Neural cell (in vitro differentiated cells): ENCODE data around the gene GAB2. TPM values are rescaled to one million over a fixed set of nuclear protein-coding genes. Genes with fewer than 3 reads are reported as not detected.

Source experiments
- H2AFZ ChIP-seq: fragments of 200-600, 300-800 bp; sonication (generic), shearing (Covaris generic); 2 replicates; pipeline ENCODE4 v1.6.0; 2014; ENCODE audit warnings: low read depth, mild to moderate bottlenecking, antibody characterized with exemption, low read length, moderate library complexity
- H3F3A ChIP-seq: fragments of 200-600 bp; shearing (Covaris generic); 2 replicates; pipeline ENCODE4 v1.6.1; 2016; ENCODE audit warnings: mild to moderate bottlenecking, moderate library complexity, mixed read lengths, antibody characterized with exemption, low read length; ENCODE audit not compliant: insufficient read depth, poor library complexity, severe bottlenecking
- H3K27ac ChIP-seq: fragments of 200-600, 300-800 bp; sonication (generic), shearing (Covaris generic); 2 replicates; pipeline ENCODE4 v1.5.1; 2014; ENCODE audit warnings: mild to moderate bottlenecking, low read length, moderate library complexity
- H3K27me3 ChIP-seq: fragments of 300-800, 200-600 bp; sonication (generic), shearing (Covaris generic); 2 replicates; pipeline ENCODE4 v1.6.0; 2014; ENCODE audit warnings: mild to moderate bottlenecking, low read depth, low read length, moderate library complexity; ENCODE audit not compliant: insufficient read depth
- H3K36me3 ChIP-seq: fragments of 300-800, 200-600 bp; sonication (generic), shearing (Covaris generic); 2 replicates; pipeline ENCODE4 v1.5.1; 2014; ENCODE audit warnings: mild to moderate bottlenecking, antibody characterized with exemption, low read length, moderate library complexity; ENCODE audit not compliant: insufficient read depth
- H3K4me2 ChIP-seq: fragments of 300-800, 200-600 bp; sonication (generic), shearing (Covaris generic); 2 replicates; pipeline ENCODE4 v1.6.0; 2014; ENCODE audit warnings: mild to moderate bottlenecking, low read length
- H3K4me3 ChIP-seq: fragments of 300-800, 200-600 bp; sonication (generic), shearing (Covaris generic); 2 replicates; pipeline ENCODE4 v1.5.1; 2014; ENCODE audit warnings: mild to moderate bottlenecking, low read length, moderate library complexity
- H3K79me2 ChIP-seq: fragments of 200-600 bp; shearing (Covaris generic); replicated peaks from 2 replicates; pipeline ENCODE4 v1.6.0; 2014; ENCODE audit warnings: mild to moderate bottlenecking, low read length, moderate library complexity; ENCODE audit not compliant: insufficient read depth
- H3K9ac ChIP-seq: fragments of 300-800, 200-600 bp; sonication (generic), shearing (Covaris generic); 2 replicates; pipeline ENCODE4 v1.6.1; 2016; ENCODE audit warnings: mild to moderate bottlenecking, low read length, mixed read lengths
- H3K9me2 ChIP-seq: fragments of 200-600 bp; shearing (Covaris generic); 2 replicates; pipeline ENCODE4 v1.6.1; 2016; ENCODE audit warnings: mild to moderate bottlenecking, low read length, mixed read lengths; ENCODE audit not compliant: insufficient read depth
- H3K9me3 ChIP-seq: fragments of 200-600, 300-800 bp; sonication (generic), shearing (Covaris generic); 2 replicates; pipeline ENCODE4 v1.6.1; 2016; ENCODE audit warnings: mild to moderate bottlenecking, mixed run types, low read length, moderate library complexity, mixed read lengths
- H4K20me1 ChIP-seq: fragments of 200-600 bp; shearing (Covaris generic); 2 replicates; pipeline ENCODE4 v1.6.1; 2016; ENCODE audit warnings: mild to moderate bottlenecking, mixed run types; ENCODE audit not compliant: insufficient read depth
- EP300 ChIP-seq: fragments of 450-650 bp; conservative IDR thresholded peaks from 2 replicates; pipeline ENCODE4 v1.6.1; 2014; ENCODE audit warnings: antibody characterized with exemption, mild to moderate bottlenecking, moderate library complexity; ENCODE audit not compliant: poor library complexity, severe bottlenecking
- EZH2 ChIP-seq: fragments of 200-600, 300-800 bp; shearing (Covaris generic), sonication (generic); IDR thresholded peaks from 2 replicates; pipeline ENCODE4 v1.6.1; 2014; ENCODE audit warnings: antibody characterized with exemption, low read length, borderline replicate concordance, mild to moderate bottlenecking; ENCODE audit not compliant: insufficient read depth, poor library complexity, severe bottlenecking
- MXI1 ChIP-seq: fragments of 450-650 bp; conservative IDR thresholded peaks from 2 replicates; pipeline ENCODE4 v1.6.1; 2014; ENCODE audit warnings: antibody characterized with exemption, mild to moderate bottlenecking; ENCODE audit not compliant: poor library complexity, severe bottlenecking
- POLR2AphosphoS5 ChIP-seq: IDR thresholded peaks from 2 replicates; pipeline ENCODE4 v1.6.1; 2012
- RAD21 ChIP-seq: fragments of 450-650 bp; conservative IDR thresholded peaks from 2 replicates; pipeline ENCODE4 v1.6.1; 2014; ENCODE audit warnings: antibody characterized with exemption, mild to moderate bottlenecking, moderate library complexity
- SMC3 ChIP-seq: fragments of 450-650 bp; conservative IDR thresholded peaks from 2 replicates; pipeline ENCODE4 v1.6.1; 2014; ENCODE audit warnings: antibody characterized with exemption, mild to moderate bottlenecking, moderate library complexity; ENCODE audit not compliant: poor library complexity
- TAF1 ChIP-seq: IDR thresholded peaks from 2 replicates; pipeline ENCODE4 v1.6.1; 2012; ENCODE audit warnings: low read depth
- polyA plus RNA-seq: library from polyadenylated mRNA; depleted of rRNA; stranded (reverse); fragments of >200 nt; gene quantifications from 2 replicates; pipeline ENCODE4 v1.2.3, GENCODE V29; 2014
- TF ChIP-seq, protein P1 (sequence below): fragments of 450-650 bp; IDR thresholded peaks from 2 replicates; pipeline ENCODE4 v1.5.1; 2014; ENCODE audit warnings: antibody characterized with exemption, mild to moderate bottlenecking, moderate library complexity; ENCODE audit not compliant: poor library complexity, severe bottlenecking
- TF ChIP-seq, protein P2 (sequence below): IDR thresholded peaks from 2 replicates; pipeline ENCODE4 v1.6.1; 2012; ENCODE audit warnings: borderline replicate concordance

Gene GAB2
- polyA plus RNA-seq, 1 donor from 2014 or later: 21.9 TPM

DNA sequence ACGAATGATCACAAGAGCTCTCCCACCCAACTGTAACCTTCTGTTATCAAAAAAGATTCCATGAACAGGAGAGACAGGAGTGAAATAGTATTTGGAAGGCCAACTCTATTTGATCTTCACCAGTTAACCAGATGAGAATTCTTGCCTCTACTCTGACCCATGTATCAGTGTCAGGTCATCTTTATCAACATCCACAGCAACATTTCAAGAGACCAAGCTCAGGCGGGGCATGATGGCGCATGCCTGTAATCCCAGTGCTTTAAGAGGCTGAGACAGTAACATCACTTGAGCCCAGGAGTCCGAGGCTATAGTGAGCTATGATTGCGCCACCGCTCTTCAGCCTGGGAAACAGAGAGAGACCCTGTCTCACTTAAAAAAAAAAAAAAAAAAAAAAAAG is 62.3 kb downstream of the GAB2 start:
- H3K4me3 ChIP-seq: peak overlapping the region; percentile 50

DNA sequence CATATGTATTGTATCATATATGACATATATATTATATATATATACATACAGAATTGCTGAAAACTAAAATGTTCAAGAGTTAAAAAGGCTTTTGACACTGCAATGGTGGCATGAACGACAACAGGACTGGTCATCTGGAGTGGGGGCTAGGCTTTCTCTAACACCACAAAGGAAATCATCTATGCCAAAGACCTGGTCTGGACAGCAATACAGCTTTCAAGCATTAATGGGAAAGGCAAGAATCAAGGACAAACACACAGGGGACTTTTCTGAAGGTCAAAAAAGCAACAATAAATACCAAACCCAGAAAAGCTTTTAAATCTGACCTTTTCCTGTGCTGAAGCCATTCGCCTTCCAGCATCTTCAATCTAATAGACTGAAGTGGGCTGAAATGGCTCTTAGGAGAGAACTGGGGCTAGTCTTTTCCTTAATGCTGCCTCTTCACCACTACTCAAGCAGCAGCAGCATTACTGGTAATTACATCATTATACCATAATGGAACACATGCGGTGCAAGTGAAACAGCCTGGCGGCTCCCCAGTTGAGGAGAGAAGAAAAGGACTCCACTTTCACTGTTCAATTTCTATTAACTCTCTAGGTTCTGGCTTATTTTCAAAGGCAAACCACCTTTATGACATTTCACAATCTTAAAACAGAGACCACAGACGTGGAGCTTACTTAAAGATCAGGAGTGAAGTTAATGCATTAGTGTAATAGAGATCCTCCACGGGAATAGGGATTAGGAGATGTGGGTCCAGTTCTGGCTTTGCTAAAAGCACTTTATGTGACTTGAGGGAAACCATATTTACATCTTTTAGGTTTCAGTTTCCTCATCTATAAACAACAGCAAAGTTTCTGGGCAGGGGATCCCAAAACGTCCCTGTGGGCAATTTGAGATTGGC is 63.0 kb downstream of the GAB2 start:
- Histone ChIP-seq H3K4me3 (peak overlapping the region; percentile 50), H3F3A (peaks cover 3% of the 10 kb centered on the region), H3K4me2 (peak overlapping the region; percentile 75), H3K79me2 (peaks cover 34% of the 10 kb centered on the region), H3K9ac (peak overlapping the region; percentile 38), H2AFZ (no peak overlapping the region), H3K9me3 (no peaks in the 10 kb centered on the region), H3K27ac (peak overlapping the region; percentile 75), H4K20me1 (no peaks in the 10 kb centered on the region), H3K9me2 (no peaks in the 10 kb centered on the region), H3K36me3 (no peaks in the 10 kb centered on the region), H3K27me3 (no peaks in the 10 kb centered on the region)
- TF ChIP-seq, protein P1, sequence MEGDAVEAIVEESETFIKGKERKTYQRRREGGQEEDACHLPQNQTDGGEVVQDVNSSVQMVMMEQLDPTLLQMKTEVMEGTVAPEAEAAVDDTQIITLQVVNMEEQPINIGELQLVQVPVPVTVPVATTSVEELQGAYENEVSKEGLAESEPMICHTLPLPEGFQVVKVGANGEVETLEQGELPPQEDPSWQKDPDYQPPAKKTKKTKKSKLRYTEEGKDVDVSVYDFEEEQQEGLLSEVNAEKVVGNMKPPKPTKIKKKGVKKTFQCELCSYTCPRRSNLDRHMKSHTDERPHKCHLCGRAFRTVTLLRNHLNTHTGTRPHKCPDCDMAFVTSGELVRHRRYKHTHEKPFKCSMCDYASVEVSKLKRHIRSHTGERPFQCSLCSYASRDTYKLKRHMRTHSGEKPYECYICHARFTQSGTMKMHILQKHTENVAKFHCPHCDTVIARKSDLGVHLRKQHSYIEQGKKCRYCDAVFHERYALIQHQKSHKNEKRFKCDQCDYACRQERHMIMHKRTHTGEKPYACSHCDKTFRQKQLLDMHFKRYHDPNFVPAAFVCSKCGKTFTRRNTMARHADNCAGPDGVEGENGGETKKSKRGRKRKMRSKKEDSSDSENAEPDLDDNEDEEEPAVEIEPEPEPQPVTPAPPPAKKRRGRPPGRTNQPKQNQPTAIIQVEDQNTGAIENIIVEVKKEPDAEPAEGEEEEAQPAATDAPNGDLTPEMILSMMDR: no peak
- TF ChIP-seq POLR2AphosphoS5 (peak; percentile 93), RAD21 (peak; percentile 44), EP300 (peak; percentile 87), EZH2 (no peak), SMC3 (peak; percentile 32), MXI1 (no peak), TAF1 (no peak)
- TF ChIP-seq, protein P2, sequence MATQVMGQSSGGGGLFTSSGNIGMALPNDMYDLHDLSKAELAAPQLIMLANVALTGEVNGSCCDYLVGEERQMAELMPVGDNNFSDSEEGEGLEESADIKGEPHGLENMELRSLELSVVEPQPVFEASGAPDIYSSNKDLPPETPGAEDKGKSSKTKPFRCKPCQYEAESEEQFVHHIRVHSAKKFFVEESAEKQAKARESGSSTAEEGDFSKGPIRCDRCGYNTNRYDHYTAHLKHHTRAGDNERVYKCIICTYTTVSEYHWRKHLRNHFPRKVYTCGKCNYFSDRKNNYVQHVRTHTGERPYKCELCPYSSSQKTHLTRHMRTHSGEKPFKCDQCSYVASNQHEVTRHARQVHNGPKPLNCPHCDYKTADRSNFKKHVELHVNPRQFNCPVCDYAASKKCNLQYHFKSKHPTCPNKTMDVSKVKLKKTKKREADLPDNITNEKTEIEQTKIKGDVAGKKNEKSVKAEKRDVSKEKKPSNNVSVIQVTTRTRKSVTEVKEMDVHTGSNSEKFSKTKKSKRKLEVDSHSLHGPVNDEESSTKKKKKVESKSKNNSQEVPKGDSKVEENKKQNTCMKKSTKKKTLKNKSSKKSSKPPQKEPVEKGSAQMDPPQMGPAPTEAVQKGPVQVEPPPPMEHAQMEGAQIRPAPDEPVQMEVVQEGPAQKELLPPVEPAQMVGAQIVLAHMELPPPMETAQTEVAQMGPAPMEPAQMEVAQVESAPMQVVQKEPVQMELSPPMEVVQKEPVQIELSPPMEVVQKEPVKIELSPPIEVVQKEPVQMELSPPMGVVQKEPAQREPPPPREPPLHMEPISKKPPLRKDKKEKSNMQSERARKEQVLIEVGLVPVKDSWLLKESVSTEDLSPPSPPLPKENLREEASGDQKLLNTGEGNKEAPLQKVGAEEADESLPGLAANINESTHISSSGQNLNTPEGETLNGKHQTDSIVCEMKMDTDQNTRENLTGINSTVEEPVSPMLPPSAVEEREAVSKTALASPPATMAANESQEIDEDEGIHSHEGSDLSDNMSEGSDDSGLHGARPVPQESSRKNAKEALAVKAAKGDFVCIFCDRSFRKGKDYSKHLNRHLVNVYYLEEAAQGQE: peak; percentile 86

More for the DNA sequence above, 62.3 kb downstream of the GAB2 start:
- H3K9me2 ChIP-seq: no peaks in the 10 kb centered on the region
- H3K36me3 ChIP-seq: no peaks in the 10 kb centered on the region
- H3K27me3 ChIP-seq: no peaks in the 10 kb centered on the region
- peak overlapping the region; percentile 75 for H3K4me2 ChIP-seq
- no peaks in the 10 kb centered on the region for H3K9me3 ChIP-seq
- H3F3A ChIP-seq: peaks cover 3% of the 10 kb centered on the region
- TF ChIP-seq TAF1 (no peak), EZH2 (no peak), MXI1 (no peak)
- peak overlapping the region; percentile 75 for H3K27ac ChIP-seq
- no peak overlapping the region for H2AFZ ChIP-seq
- H4K20me1 ChIP-seq: no peaks in the 10 kb centered on the region
- H3K9ac ChIP-seq: no peak overlapping the region
- H3K79me2 ChIP-seq: peaks cover 38% of the 10 kb centered on the region
